ENCODE measurements around the gene CPNE7. TPM values are rescaled to one million over a fixed set of nuclear protein-coding genes. Genes with fewer than 3 reads are reported as not detected.

Gene CPNE7
- total and polyA plus RNA-seq, 10 of the 15 experiments (the other 5 are each of a cell fraction or from before 2014, with no cell fraction given) = 0.29 to 46.9 (median 17.5) TPM

GRCh38 chr16:89569506-89570341, 5.8 kb upstream of the CPNE7 start:
- no TSS peak for BruUV-seq (replicated peaks)
- ATAC-seq = no peak
- in situ Hi-C loops (cut with MboI) = no loop called here
- Histone ChIP-seq H3K4me2 (ENCODE audit: control insufficient read depth, insufficient read depth) (no peak overlapping the region), H4K20me1 (ENCODE audit: control insufficient read depth, insufficient read depth) (peaks cover 4% of the 10 kb centered on the region; the same call in 1 of the 2 replicates), H3K9ac (ENCODE audit: control insufficient read depth, insufficient read depth, low read length) (no peak overlapping the region), H3K27me3 (replicated peaks in 1 of 2; ENCODE audit: control insufficient read depth in 2 of 2, insufficient read depth in 2 of 2, low read length in 1 of 2) (no peaks in the 10 kb centered on the region; a peak in 1 of 4 replicates), H3K27ac (ENCODE audit: control insufficient read depth, insufficient read depth) (no peak overlapping the region), H3K4me3 (no peak overlapping the region), H2AFZ (ENCODE audit: control insufficient read depth, low read depth, low read length) (no peak overlapping the region), H3K36me3 (ENCODE audit: control insufficient read depth in 2 of 2, insufficient read depth in 2 of 2, low read length in 1 of 2) (peaks cover 0 to 2% of the 10 kb centered on the region in 2 experiments; a peak in 3 of 4 replicates), H3K4me1 (ENCODE audit: control insufficient read depth, insufficient read depth, low read length) (peaks cover 28% of the 10 kb centered on the region), H3K79me2 (ENCODE audit: control insufficient read depth, insufficient read depth, low read length) (no peaks in the 10 kb centered on the region), H3K9me3 (replicated peaks; ENCODE audit: control insufficient read depth, insufficient read depth, low read length) (no peaks in the 10 kb centered on the region)
- ChIA-PET CTCF (no interaction called here), SMC1A (ENCODE audit: uncharacterized antibody, unreplicated experiment) (no interaction called here), POLR2A (interaction anchor here (0.5 kb wide), 1 partner anchor 113 kb away, joined by 4 read pairs; no protein-coding TSS in a partner anchor), RAD21 (ENCODE audit: unreplicated experiment) (no interaction called here)
- no peak for DNase-seq (ENCODE audit: low read depth, low spot score)
- TF ChIP-seq POU2F2 (IDR thresholded peaks at IDR 0.05; ENCODE audit: borderline replicate concordance, low read depth, low read length) = no peak
- TF ChIP-seq PAX8 (IDR thresholded peaks at IDR 0.05) = no peak
- no peak for TF ChIP-seq NRF1 (conservative IDR thresholded peaks at IDR 0.05; ENCODE audit: low read depth, low read length)
- no peak for TF ChIP-seq ETV6 (conservative IDR thresholded peaks at IDR 0.05 in 1 of 2, IDR thresholded peaks at IDR 0.05 in 1 of 2; ENCODE audit: borderline replicate concordance in 1 of 2, low read depth in 1 of 2)
- no peak for TF ChIP-seq TCF7 (IDR thresholded peaks at IDR 0.05; ENCODE audit: borderline replicate concordance)
- no peak for TF ChIP-seq STAT1 (conservative IDR thresholded peaks at IDR 0.05)
- TF ChIP-seq SIX5 (IDR thresholded peaks at IDR 0.05; ENCODE audit: low read depth, low read length, severe bottlenecking) = no peak
- no peak for TF ChIP-seq KDM1A (IDR thresholded peaks at IDR 0.05; ENCODE audit: borderline replicate concordance)
- no peak for TF ChIP-seq SMAD1 (IDR thresholded peaks at IDR 0.05; ENCODE audit: low read depth, partially characterized antibody)
- WGBS (ENCODE audit: insufficient coverage, insufficient replicate concordance, low lambda C conversion rate, missing lambda C conversion rate) = 72% methylated on average over 23 of the region's 23 CpGs
- no peak for FAIRE-seq
- intact Hi-C loops (cut with micrococcal nuclease; ENCODE audit: unreplicated experiment) = no loop called here

Measured in GM12878 (cell line).